Measurements from ENCODE around the gene SS18.

DNA sequence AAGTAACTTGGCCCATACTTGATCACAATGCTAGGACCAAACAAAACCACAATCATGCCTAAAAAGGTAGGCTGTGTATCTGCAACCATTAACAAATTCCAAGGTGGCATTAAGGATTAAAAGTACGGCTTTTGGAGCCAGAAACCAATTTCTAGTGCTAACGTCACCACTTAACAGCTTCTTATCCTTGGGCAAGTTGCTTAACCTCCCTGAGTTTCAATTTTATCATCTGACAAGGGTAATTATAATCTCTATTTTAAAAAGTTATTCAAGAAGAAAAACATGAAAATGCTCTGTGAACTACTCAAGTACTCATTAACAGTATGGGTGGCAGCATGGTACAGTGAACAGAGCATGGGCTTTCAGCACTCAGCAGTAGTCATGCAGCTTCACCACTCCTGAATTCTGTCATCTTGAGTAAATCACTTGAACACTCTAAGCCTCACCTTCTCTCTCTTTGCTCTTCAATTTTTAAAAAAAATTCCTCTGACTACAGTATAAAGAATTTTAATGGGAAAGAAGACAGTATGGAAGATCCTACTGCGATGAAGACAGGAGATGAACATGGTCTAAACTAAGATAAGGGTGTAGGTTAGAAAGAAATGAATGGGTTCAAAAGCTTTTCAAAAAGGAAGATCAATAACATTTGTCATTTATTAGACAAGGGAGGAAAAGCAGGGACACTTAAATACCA is 69.2 kb downstream of the SS18 start:
- TF ChIP-seq CTCF (IDR thresholded peaks at IDR 0.05; ENCODE audit: low read length) (no peak), EZH2 (IDR thresholded peaks at IDR 0.05; ENCODE audit: borderline replicate concordance, low read length) (no peak)
